GM12875 (cell line): ENCODE measurements around the gene MYT1.

ENCODE experiments used
- H3K4me3 ChIP-seq: one replicate; pipeline ENCODE4 v1.5.1; 2011; ENCODE audit warnings: low read depth, low read length, control low read depth
- TF ChIP-seq, protein P1 (sequence below): IDR thresholded peaks from 2 replicates; pipeline ENCODE4 v1.5.1; 2011; ENCODE audit warnings: low read depth, mild to moderate bottlenecking, control low read depth, inconsistent platforms, low read length, moderate library complexity, borderline replicate concordance; ENCODE audit not compliant: insufficient read depth

MYT1 gene

DNA sequence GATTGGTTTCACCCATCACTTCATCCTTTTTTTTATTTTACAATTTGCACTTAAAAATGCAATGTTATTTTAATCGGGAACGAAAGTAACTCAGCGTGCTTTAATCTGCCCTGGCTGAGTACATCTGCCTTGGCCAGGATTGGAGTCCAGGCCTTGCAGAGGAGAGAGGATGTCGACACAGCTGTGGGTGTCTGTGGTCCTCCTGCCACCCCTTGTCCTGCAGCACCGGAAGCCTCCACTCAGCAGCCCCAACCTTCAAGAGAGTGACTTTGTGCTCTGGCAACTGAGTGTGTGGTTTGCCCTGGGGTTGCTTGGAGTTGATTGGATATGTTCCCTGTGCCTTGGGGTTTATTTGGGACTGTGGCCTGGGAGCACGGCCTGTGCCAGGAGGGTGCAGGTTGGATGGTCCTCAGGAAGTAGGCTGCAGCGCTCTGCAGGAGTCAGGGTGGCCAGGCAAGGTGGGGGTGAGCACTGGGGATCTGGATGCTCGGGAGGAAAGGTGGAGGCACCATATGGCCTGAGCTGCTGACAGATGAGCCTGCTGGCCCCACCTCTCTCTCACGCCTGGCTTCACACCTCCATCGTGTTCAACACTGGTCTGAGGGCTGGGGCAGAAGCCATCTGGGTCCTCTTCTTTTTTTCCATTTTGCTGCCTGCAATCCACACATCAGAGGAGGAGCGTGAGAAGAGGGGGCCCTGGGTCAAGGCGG lies 4.3 kb downstream of the MYT1 start:
- TF ChIP-seq, protein P1, sequence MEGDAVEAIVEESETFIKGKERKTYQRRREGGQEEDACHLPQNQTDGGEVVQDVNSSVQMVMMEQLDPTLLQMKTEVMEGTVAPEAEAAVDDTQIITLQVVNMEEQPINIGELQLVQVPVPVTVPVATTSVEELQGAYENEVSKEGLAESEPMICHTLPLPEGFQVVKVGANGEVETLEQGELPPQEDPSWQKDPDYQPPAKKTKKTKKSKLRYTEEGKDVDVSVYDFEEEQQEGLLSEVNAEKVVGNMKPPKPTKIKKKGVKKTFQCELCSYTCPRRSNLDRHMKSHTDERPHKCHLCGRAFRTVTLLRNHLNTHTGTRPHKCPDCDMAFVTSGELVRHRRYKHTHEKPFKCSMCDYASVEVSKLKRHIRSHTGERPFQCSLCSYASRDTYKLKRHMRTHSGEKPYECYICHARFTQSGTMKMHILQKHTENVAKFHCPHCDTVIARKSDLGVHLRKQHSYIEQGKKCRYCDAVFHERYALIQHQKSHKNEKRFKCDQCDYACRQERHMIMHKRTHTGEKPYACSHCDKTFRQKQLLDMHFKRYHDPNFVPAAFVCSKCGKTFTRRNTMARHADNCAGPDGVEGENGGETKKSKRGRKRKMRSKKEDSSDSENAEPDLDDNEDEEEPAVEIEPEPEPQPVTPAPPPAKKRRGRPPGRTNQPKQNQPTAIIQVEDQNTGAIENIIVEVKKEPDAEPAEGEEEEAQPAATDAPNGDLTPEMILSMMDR: no peak

DNA sequence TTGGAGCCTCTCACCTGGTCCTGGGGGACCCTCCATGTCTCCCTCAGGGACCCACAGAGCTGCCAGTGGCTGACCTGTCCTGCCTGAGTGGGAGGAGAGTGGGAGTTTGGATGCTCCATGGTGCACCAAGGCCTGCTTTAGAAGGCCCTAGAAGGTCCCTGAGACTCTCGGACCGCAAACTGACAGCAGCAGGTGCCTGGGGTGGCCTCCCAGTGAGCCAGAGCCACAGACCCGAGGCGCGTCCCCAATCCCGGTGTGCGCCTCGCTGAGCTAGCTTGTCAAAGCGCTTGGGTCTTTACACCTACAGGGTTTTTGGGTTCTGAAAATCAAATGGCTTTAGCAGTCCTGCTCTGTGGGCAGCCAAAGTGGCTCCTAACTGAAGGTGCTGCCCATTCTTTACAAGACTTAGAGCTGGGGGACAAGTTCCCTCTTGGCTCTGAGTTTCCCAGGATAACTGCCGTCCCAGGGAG lies 4.9 kb downstream of the MYT1 start:
- H3K4me3 ChIP-seq: no peak overlapping the region
- TF ChIP-seq, protein P1: no peak

More for the DNA sequence above, 4.3 kb downstream of the MYT1 start:
- H3K4me3 ChIP-seq: no peak overlapping the region

GRCh38 chr20:64171211-64171610 lies 7.0 kb downstream of the MYT1 start:
- TF ChIP-seq, protein P1: no peak
- no peak overlapping the region for H3K4me3 ChIP-seq

- no peak overlapping the region for H3K4me3 ChIP-seq
- TF ChIP-seq, protein P1: no peak
Observed at GRCh38 chr20:64173116-64173515, 8.9 kb downstream of the MYT1 start.

DNA sequence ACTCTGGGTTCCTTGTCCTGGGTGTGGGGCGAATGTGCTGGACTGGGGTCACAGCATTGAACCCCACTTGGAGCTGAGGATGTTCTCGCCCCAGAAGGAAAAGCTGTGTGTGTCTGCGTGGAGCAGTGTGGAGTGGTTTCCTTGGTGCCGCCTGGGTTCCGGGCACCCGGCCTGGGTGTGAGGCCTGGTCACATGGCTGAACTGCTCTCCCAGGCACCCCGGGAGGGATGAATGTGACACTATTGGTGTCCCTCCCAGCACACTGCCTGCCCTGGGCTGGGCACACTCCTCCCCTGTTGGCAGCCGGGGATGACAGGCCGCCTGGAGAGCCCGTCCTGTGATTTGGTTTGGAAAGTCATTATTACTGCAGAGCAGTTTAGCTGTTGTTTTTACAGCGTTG lies 12.3 kb downstream of the MYT1 start:
- TF ChIP-seq, protein P1: no peak
- H3K4me3 ChIP-seq: no peak overlapping the region

DNA sequence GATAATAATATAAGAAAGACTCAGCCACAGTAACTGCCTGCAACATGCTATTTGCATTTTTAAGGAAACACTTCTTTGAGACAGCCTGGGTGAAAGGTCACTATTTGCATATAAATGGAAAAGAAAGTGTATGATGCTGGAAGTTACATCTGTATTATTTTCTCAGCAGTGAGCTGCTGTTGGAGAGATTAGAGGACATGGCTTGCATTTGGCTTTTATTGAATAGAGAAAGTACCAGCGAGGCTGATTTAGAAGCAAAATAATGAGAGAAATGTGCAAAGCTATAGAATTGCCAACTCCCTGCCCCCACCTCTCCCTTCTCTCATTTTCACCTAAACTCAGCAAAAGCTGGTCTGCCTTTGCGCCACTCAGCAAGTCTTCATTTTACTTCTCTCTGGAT lies 12.7 kb downstream of the MYT1 start:
- TF ChIP-seq, protein P1: no peak
- H3K4me3 ChIP-seq: no peak overlapping the region

DNA sequence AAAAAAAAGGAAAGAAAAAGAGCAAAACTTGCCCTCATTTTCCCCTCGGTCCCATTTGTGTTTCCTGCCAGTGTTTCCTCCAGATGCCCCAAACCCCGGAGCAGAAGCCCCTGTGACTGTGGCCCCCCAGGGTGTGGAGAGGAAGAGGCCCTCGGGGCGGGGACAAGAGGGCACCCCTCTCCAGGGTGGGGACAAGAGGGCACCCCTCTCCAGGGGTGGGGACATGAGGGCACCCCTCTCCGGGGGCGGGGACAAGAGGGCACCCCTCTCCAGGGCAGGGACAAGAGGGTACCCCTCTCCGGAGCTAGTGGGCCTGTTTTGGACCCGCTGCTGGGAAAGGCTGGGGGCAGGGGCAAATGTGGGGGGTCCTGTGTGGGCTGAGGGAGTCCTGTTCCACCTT lies 13.1 kb downstream of the MYT1 start:
- H3K4me3 ChIP-seq: no peak overlapping the region

More for the DNA sequence above, 13.1 kb downstream of the MYT1 start:
- TF ChIP-seq, protein P1: no peak
